Stomach smooth muscle (tissue), 2 donors: ENCODE data around the gene SEMA4G.

Experiments
- H3K27ac ChIP-seq: one replicate; pipeline ENCODE4 v1.7.0; 2013; ENCODE audit warnings: mild to moderate bottlenecking, low read length, inconsistent platforms
- H3K27me3 ChIP-seq, 2 donors: one replicate each; pipeline ENCODE4 v1.7.0; 2013; ENCODE audit warnings: low read length in 2 of 2; ENCODE audit not compliant: insufficient read depth in 2 of 2, control insufficient read depth in 1 of 2
- H3K36me3 ChIP-seq, 2 donors: one replicate each; pipeline ENCODE4 v1.7.0; 2013; ENCODE audit warnings: low read length in 2 of 2; ENCODE audit not compliant: control insufficient read depth in 2 of 2, insufficient read depth in 2 of 2
- H3K4me1 ChIP-seq: one replicate; pipeline ENCODE4 v1.7.0; 2013; ENCODE audit warnings: low read length; ENCODE audit not compliant: control insufficient read depth, insufficient read depth
- H3K4me3 ChIP-seq, 2 donors: one replicate each; pipeline ENCODE4 v1.7.0; 2013; ENCODE audit warnings: low read length in 2 of 2
- H3K9ac ChIP-seq, 2 donors: one replicate each; pipeline ENCODE4 v1.7.0; 2013; ENCODE audit warnings: low read length in 2 of 2, mild to moderate bottlenecking in 1 of 2
- H3K9me3 ChIP-seq, 2 donors: one replicate each; pipeline ENCODE4 v1.7.0; 2013; ENCODE audit warnings: low read length in 2 of 2; ENCODE audit not compliant: control insufficient read depth in 2 of 2
- donor health status: healthy.
- donor health status: Pancreatic carcinoma.

Gene SEMA4G

GRCh38 chr10:100945754-100946153 is 23.6 kb upstream of the SEMA4G start:
- H3K4me3 ChIP-seq = no peak overlapping the region
- peaks cover 43 to 46% of the 10 kb centered on the region in 2 donors for H3K36me3 ChIP-seq
- no peaks in the 10 kb centered on the region for H3K4me1 ChIP-seq
- no peak overlapping the region for H3K27ac ChIP-seq
- H3K9ac ChIP-seq = no peak overlapping the region
- H3K27me3 ChIP-seq = no peaks in the 10 kb centered on the region
- no peaks in the 10 kb centered on the region for H3K9me3 ChIP-seq

GRCh38 chr10:100948916-100949315 is 20.4 kb upstream of the SEMA4G start:
- no peaks in the 10 kb centered on the region for H3K9me3 ChIP-seq
- H3K27ac ChIP-seq = no peak overlapping the region
- H3K36me3 ChIP-seq = peaks cover 40 to 41% of the 10 kb centered on the region in 2 donors
- no peaks in the 10 kb centered on the region for H3K4me1 ChIP-seq
- no peak overlapping the region for H3K4me3 ChIP-seq
- H3K27me3 ChIP-seq = no peaks in the 10 kb centered on the region
- no peak overlapping the region for H3K9ac ChIP-seq

- H3K9me3 ChIP-seq = no peaks in the 10 kb centered on the region
- H3K27me3 ChIP-seq = no peaks in the 10 kb centered on the region
- H3K4me3 ChIP-seq = no peak overlapping the region
- peaks cover 18 to 52% of the 10 kb centered on the region in 2 donors for H3K36me3 ChIP-seq
- H3K27ac ChIP-seq = no peak overlapping the region
- H3K9ac ChIP-seq = no peak overlapping the region
- H3K4me1 ChIP-seq = no peaks in the 10 kb centered on the region
These were observed 9.1 kb upstream of the SEMA4G start for GRCh38 chr10:100960251-100960650.

GRCh38 chr10:100962351-100963080 is 6.8 kb upstream of the SEMA4G start:
- Histone ChIP-seq H3K4me1 (no peaks in the 10 kb centered on the region), H3K27ac (no peak overlapping the region), H3K9ac (no peak overlapping the region), H3K9me3 (no peaks in the 10 kb centered on the region), H3K4me3 (no peak overlapping the region), H3K27me3 (no peaks in the 10 kb centered on the region), H3K36me3 (peaks cover 29 to 42% of the 10 kb centered on the region in 2 donors)

- peaks cover 5% of the 10 kb centered on the region for H3K4me1 ChIP-seq
- no peaks in the 10 kb centered on the region for H3K27me3 ChIP-seq
- H3K9ac ChIP-seq = no peak overlapping the region
- no peak overlapping the region for H3K27ac ChIP-seq
- no peak overlapping the region for H3K4me3 ChIP-seq
- H3K36me3 ChIP-seq = peaks cover 25 to 34% of the 10 kb centered on the region in 2 donors
- no peaks in the 10 kb centered on the region for H3K9me3 ChIP-seq
These were observed 5.5 kb upstream of the SEMA4G start for GRCh38 chr10:100963826-100964225.

GRCh38 chr10:100965820-100966219 is 3.5 kb upstream of the SEMA4G start:
- Histone ChIP-seq H3K4me3 (no peak overlapping the region), H3K4me1 (peaks cover 13% of the 10 kb centered on the region), H3K9me3 (no peaks in the 10 kb centered on the region), H3K36me3 (peaks cover 18 to 25% of the 10 kb centered on the region in 2 donors), H3K27ac (no peak overlapping the region), H3K27me3 (no peaks in the 10 kb centered on the region), H3K9ac (no peak overlapping the region)

GRCh38 chr10:100966887-100967286 is 2.4 kb upstream of the SEMA4G start:
- Histone ChIP-seq H3K4me3 (no peak overlapping the region), H3K36me3 (peaks cover 18% of the 10 kb centered on the region in 2 donors)

GRCh38 chr10:100967332-100967731 is 2.0 kb upstream of the SEMA4G start:
- no peaks in the 10 kb centered on the region for H3K27me3 ChIP-seq
- H3K9me3 ChIP-seq = no peaks in the 10 kb centered on the region
- peak overlapping the region in 1 of 2 donors; percentile 21 for H3K9ac ChIP-seq
- H3K4me1 ChIP-seq = peaks cover 13% of the 10 kb centered on the region
- H3K27ac ChIP-seq = no peak overlapping the region
- peaks cover 14 to 18% of the 10 kb centered on the region in 2 donors for H3K36me3 ChIP-seq
- H3K4me3 ChIP-seq = no peak overlapping the region

More at GRCh38 chr10:100966887-100967286, 2.4 kb upstream of the SEMA4G start:
- Histone ChIP-seq H3K9me3 (no peaks in the 10 kb centered on the region), H3K9ac (no peak overlapping the region), H3K27me3 (no peaks in the 10 kb centered on the region), H3K27ac (no peak overlapping the region), H3K4me1 (peaks cover 13% of the 10 kb centered on the region)

GRCh38 chr10:100968062-100968736 is 1.1 kb upstream of the SEMA4G start:
- Histone ChIP-seq H3K4me3 (peak overlapping the region in 1 of 2 donors; percentile 76), H3K27me3 (no peaks in the 10 kb centered on the region), H3K9ac (peak overlapping the region in 1 of 2 donors; percentile 14), H3K9me3 (no peaks in the 10 kb centered on the region), H3K4me1 (peaks cover 13% of the 10 kb centered on the region), H3K27ac (no peak overlapping the region), H3K36me3 (peaks cover 7 to 14% of the 10 kb centered on the region in 2 donors)

GRCh38 chr10:100968863-100969186 is 479 bp upstream of the SEMA4G start:
- Histone ChIP-seq H3K9ac (peak overlapping the region in 1 of 2 donors; percentile 72), H3K36me3 (peaks cover 5 to 14% of the 10 kb centered on the region in 2 donors), H3K27me3 (no peaks in the 10 kb centered on the region), H3K27ac (no peak overlapping the region), H3K4me1 (peaks cover 13% of the 10 kb centered on the region), H3K4me3 (peak overlapping the region; percentile 44 to 76), H3K9me3 (no peaks in the 10 kb centered on the region)
